Dendritic cell treated with granulocyte-macrophage colony-stimulating factor and Interleukin-4, amounts not matched to agents 40 ng/mL and 50 ng/mL, for 4 days (primary cell): ENCODE data around the gene SYNE1.
"Not testable (repeated sequence)": the region's sequence is repeated elsewhere in the genome, so short reads cannot be mapped to it uniquely, and the experiment has no call there.

Experiments
- H3K27ac Mint-ChIP-seq: one replicate; pipeline ENCODE4 v1.8.0; 2022; ENCODE audit warnings: mild to moderate bottlenecking, mixed read lengths
- H3K27me3 Mint-ChIP-seq: one replicate; pipeline ENCODE4 v1.8.0; 2022; ENCODE audit warnings: mild to moderate bottlenecking, mixed read lengths
- H3K36me3 Mint-ChIP-seq: one replicate; pipeline ENCODE4 v1.8.0; 2022; ENCODE audit warnings: low read depth, mixed read lengths
- H3K4me1 Mint-ChIP-seq: one replicate; pipeline ENCODE4 v1.8.0; 2022; ENCODE audit warnings: low read depth, mixed read lengths
- H3K4me3 Mint-ChIP-seq: one replicate; pipeline ENCODE4 v1.8.0; 2022; ENCODE audit warnings: mild to moderate bottlenecking, moderate library complexity, mixed read lengths
- H3K9me3 Mint-ChIP-seq: one replicate; pipeline ENCODE4 v1.8.0; 2022; ENCODE audit warnings: mixed read lengths
- intact Hi-C: fragments of 100-400 bp; cut with micrococcal nuclease; formaldehyde crosslinking; loops from one replicate; pipeline ENCODE4 v1.15.0; 2022

The SYNE1 gene, protein sequence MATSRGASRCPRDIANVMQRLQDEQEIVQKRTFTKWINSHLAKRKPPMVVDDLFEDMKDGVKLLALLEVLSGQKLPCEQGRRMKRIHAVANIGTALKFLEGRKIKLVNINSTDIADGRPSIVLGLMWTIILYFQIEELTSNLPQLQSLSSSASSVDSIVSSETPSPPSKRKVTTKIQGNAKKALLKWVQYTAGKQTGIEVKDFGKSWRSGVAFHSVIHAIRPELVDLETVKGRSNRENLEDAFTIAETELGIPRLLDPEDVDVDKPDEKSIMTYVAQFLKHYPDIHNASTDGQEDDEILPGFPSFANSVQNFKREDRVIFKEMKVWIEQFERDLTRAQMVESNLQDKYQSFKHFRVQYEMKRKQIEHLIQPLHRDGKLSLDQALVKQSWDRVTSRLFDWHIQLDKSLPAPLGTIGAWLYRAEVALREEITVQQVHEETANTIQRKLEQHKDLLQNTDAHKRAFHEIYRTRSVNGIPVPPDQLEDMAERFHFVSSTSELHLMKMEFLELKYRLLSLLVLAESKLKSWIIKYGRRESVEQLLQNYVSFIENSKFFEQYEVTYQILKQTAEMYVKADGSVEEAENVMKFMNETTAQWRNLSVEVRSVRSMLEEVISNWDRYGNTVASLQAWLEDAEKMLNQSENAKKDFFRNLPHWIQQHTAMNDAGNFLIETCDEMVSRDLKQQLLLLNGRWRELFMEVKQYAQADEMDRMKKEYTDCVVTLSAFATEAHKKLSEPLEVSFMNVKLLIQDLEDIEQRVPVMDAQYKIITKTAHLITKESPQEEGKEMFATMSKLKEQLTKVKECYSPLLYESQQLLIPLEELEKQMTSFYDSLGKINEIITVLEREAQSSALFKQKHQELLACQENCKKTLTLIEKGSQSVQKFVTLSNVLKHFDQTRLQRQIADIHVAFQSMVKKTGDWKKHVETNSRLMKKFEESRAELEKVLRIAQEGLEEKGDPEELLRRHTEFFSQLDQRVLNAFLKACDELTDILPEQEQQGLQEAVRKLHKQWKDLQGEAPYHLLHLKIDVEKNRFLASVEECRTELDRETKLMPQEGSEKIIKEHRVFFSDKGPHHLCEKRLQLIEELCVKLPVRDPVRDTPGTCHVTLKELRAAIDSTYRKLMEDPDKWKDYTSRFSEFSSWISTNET (N-terminal part only)

DNA sequence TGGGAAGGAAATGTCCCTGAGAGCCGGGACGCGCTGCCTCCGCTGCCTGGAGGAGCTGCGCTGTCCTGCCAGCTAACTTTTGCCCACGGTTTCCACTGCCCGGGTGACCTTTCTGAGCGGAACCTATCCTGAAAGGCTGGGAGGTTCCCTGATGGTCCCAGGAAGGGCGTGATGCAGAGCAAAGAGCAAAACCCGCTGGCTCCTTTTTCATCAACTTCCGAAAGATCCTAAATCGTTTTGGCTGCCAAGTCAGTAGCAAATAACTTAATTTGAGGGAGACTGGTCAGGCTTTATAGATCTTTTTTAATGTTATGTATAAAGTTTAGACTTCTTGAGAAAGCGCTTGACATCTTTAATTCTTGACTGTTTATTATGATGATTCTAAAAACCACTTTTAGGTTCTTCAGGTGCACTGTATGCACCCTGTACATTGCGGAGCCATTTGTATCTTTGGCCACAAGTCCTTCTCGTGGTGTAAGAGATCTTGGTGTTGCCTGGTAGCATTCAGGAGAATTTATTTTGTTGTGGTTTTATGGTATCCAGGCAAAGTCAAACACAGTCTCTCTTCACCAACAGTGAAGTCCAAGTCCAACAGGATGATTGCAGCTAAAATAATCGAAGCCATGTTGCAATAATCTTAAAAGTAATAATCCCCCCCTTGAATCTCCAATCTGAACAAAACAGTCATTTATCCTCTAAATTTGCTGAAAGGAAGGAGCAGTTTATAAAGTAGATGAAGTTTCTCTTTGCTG lies at the start of gene SYNE1:
SYNE1 (minus strand) TSS at position 67 of the 752 bp plus-strand sequence. CDS start 9,031 bp downstream, outside the sequence.
- H3K4me3 Mint-ChIP-seq, result peak within 1 kb of the TSS; percentile 78
- H3K9me3 Mint-ChIP-seq, result no peaks in the 10 kb centered on the region
- peaks cover 42% of the 10 kb centered on the region for H3K27me3 Mint-ChIP-seq
- peaks cover 25% of the 10 kb centered on the region for H3K4me1 Mint-ChIP-seq
- no peaks in the 10 kb centered on the region for H3K36me3 Mint-ChIP-seq
- H3K27ac Mint-ChIP-seq, result peak within 1 kb of the TSS; percentile 72
- intact Hi-C loops, result no loop called here

DNA sequence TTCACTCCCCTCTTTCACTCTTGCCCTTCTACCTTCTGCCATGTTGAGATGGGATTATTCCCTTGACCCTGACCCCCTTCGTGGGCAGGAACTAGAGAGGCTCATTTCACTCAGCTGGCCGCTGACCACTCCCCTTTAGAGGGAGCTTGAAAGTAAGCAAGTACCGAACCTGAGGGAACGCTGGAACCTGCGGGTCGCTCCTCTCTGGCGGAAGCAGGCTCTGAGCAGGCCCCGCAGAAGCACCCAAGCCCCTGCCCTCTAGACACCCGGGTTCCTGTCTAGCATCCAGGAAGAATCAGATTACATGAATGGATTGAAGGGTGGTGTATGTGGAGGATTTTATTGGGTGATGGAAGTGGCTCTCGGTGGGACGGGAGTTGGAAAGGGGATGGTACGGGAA lies 48.7 kb upstream of the SYNE1 start:
- intact Hi-C loops, result no loop called here
- H3K36me3 Mint-ChIP-seq, result no peaks in the 10 kb centered on the region
- H3K4me1 Mint-ChIP-seq, result peaks cover under 1% of the 10 kb centered on the region
- H3K27ac Mint-ChIP-seq, result no peak overlapping the region
- H3K27me3 Mint-ChIP-seq, result no peaks in the 10 kb centered on the region
- H3K9me3 Mint-ChIP-seq, result no peaks in the 10 kb centered on the region
- no peak overlapping the region for H3K4me3 Mint-ChIP-seq

DNA sequence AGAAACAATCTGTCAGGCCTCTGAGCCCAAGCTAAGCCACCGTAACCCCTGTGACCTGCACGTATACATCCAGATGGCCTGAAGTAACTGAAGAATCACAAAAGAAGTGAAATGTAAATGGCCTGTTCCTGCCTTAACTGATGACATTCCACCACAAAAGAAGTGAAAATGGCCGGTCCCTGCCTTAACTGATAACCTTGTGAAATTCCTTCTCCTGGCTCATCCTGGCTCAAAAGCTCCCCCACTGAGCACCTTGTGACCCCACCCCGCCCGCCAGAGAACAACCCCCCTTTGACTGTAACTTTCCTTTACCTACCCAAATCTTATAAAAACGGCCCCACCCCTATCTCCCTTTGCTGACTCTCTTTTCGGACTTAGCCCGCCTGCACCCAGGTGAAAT lies 45.8 kb upstream of the SYNE1 start:
- H3K27me3 Mint-ChIP-seq, intact Hi-C loops, H3K27ac Mint-ChIP-seq, H3K9me3 Mint-ChIP-seq, H3K36me3 Mint-ChIP-seq, H3K4me3 Mint-ChIP-seq: not testable (repeated sequence)
- H3K4me1 Mint-ChIP-seq, result peaks cover 16% of the 10 kb centered on the region

DNA sequence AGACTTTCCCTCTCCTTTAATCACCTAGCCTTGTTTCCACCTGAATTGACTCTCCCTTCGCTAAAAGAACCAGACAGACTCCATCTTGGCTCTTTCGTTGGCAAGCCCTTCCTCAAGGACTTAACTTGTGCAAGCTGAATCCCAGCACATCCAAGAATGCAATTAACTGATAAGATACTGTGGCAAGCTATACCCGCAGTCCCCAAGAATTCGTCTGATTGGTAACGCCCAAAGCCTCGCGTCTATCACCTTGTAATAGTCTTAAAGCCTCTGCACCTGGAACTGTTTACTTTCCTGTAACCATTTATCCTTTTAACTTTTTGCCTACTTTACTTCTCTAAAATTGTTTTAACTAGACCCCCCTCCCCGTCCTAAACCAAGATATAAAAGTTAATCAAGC lies 45.0 kb upstream of the SYNE1 start:
- Mint-ChIP-seq H3K4me3 (no peak overlapping the region), H3K27me3 (peaks cover 1% of the 10 kb centered on the region), H3K4me1 (peaks cover 16% of the 10 kb centered on the region), H3K36me3 (no peaks in the 10 kb centered on the region), H3K27ac (no peak overlapping the region), H3K9me3 (no peaks in the 10 kb centered on the region)
- intact Hi-C loops, result no loop called here

DNA sequence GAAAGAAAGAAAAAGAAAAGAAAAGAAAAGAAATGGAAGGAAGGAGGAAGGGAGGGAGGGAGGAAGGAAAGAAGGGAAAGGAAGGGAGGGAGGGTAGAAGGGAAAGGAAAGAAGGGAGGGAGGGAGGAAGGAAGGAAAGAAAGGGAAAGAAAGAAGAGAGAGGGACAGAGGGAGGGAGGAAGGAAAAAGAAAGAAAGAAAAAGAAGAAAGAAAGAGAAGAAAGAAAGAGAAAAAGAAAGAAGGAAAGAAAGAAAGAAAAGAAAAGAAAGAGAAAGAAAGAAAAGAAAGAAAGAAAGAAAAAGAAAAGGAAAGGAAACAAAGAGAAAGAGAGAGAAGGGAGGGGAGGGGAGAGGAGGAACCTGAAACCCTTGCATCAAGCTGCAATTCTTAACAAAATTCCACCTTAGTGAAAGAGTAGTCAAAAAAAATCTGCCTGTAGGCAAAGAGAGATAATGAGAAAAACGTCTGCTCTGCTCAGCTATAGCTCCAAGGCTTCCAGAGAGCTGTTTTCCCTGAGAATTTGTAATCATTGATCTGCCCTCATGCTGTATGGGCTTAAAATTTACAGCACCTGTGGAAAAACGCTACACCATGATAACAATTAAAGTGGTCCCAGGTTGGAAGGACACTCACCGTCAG lies 43.8 kb upstream of the SYNE1 start:
- no peaks in the 10 kb centered on the region for H3K36me3 Mint-ChIP-seq
- H3K27ac Mint-ChIP-seq, result peak overlapping the region; percentile 56
- intact Hi-C loops, result no loop called here
- H3K27me3 Mint-ChIP-seq, result peaks cover 1% of the 10 kb centered on the region
- H3K9me3 Mint-ChIP-seq, result no peaks in the 10 kb centered on the region
- H3K4me3 Mint-ChIP-seq, result no peak overlapping the region
- peaks cover 16% of the 10 kb centered on the region for H3K4me1 Mint-ChIP-seq

DNA sequence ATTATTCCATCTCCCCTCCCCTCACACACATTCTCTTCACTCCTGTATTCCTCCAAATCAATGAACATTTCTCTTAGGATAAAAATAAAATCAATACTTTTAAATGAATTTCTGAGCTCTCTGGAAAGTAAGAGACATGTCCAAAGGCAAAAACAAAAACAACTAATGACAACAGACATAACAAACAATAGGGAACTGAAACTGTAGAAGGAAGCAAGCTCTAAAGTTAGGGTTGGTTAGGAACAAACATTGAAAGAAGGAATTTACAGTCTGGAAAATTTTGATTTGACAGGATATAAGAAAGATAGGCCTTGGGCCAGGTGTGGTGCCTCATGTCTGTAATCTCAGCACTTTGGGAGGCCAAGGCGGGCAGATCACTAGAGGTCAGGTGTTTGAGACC lies 43.0 kb upstream of the SYNE1 start:
- H3K36me3 Mint-ChIP-seq, result no peaks in the 10 kb centered on the region
- peak overlapping the region; percentile 56 for H3K27ac Mint-ChIP-seq

DNA sequence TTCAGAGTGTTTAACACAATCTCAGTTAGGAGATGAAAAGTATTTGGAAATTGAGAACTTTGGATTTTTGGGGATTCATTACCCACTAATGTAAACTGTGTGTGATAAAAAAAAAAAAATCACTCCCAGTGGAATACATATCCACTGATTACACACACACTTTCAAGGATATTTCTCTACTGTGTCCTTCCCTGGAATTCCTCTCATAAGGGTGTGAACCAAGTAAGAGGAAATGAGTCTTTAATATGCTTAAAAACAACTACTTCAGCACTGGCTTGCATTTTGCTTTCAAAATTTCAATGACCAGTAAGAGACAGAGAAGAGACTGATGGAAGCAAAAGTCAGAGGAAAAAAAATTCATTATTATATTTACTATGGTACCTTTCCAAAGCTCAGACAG lies 36.1 kb upstream of the SYNE1 start:
- no peak overlapping the region for H3K4me3 Mint-ChIP-seq
- no peaks in the 10 kb centered on the region for H3K36me3 Mint-ChIP-seq
- H3K27me3 Mint-ChIP-seq, result no peaks in the 10 kb centered on the region
- no peaks in the 10 kb centered on the region for H3K9me3 Mint-ChIP-seq
- no peaks in the 10 kb centered on the region for H3K4me1 Mint-ChIP-seq
- H3K27ac Mint-ChIP-seq, result no peak overlapping the region
- intact Hi-C loops, result no loop called here

More for the DNA sequence above, 43.0 kb upstream of the SYNE1 start:
- Mint-ChIP-seq H3K9me3 (no peaks in the 10 kb centered on the region), H3K4me1 (peaks cover 16% of the 10 kb centered on the region), H3K27me3 (peaks cover 1% of the 10 kb centered on the region), H3K4me3 (no peak overlapping the region)
- intact Hi-C loops, result no loop called here

DNA sequence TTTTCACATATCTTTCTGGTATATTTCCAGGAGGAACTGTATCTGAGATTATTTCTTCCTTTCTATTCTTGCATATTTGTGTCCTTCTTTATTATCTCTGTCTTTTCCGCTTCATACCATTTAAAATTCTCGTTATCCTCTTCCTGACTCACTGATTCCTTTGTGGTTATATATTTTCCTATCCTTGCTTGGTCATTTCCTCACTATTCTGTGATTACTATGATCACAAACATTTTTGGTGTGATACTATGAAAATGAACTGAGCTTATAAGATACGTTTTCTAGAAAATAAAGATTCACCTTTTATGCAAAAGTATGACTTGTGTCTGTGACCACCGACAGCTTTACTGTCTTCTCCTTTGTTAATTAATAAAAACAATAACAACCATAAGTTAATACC lies 34.0 kb upstream of the SYNE1 start:
- Mint-ChIP-seq H3K9me3 (no peaks in the 10 kb centered on the region), H3K36me3 (no peaks in the 10 kb centered on the region), H3K27ac (no peak overlapping the region), H3K4me3 (no peak overlapping the region), H3K27me3 (no peaks in the 10 kb centered on the region), H3K4me1 (no peaks in the 10 kb centered on the region)
- intact Hi-C loops, result loop anchor here (2.0 kb wide), 1 partner anchor 118 kb away; no protein-coding TSS in a partner anchor

DNA sequence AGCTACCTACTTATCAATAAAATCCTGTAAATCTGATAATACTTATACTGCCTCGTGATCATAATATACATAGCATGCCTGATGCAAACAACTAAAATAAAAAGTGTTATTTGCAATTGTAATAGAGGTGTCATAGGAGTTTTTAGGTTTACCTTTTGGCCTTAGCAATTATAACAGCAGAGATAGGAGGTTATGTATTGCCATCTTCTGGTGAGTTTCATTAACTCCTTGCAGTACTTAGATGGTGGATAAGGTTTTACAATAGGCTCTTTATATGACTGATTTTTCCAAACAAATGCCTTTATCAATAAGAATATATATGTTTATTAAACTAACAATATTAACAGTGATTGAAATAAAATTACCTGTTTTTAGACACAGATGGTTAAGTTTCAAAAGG lies 32.7 kb upstream of the SYNE1 start:
- intact Hi-C loops, result loop anchor here (2.0 kb wide), 1 partner anchor 117 kb away; no protein-coding TSS in a partner anchor
- no peak overlapping the region for H3K4me3 Mint-ChIP-seq
- no peaks in the 10 kb centered on the region for H3K27me3 Mint-ChIP-seq
- H3K4me1 Mint-ChIP-seq, result peaks cover 4% of the 10 kb centered on the region
- H3K27ac Mint-ChIP-seq, result no peak overlapping the region
- H3K36me3 Mint-ChIP-seq, result no peaks in the 10 kb centered on the region
- no peaks in the 10 kb centered on the region for H3K9me3 Mint-ChIP-seq

DNA sequence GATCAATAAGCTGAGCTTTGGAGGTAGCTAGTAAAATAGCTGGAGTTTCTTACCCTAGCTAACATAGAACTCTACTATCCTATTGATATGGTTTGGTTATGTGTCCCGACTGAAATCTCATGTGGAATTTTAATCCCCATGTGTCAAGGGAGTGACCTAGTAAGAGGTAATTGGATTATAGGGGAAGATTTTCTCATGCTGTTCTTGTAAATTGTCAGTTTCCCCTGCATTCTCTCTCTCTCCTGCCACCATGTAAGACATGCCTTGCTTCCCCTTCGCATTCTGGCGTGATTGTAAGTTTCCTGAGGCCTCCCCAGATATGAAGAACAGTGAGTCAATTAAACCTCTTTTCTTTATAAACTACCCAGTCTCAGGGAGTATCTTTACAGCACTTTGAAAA lies 24.6 kb upstream of the SYNE1 start:
- Mint-ChIP-seq H3K4me3 (no peak overlapping the region), H3K36me3 (no peaks in the 10 kb centered on the region), H3K27ac (no peak overlapping the region), H3K27me3 (peaks cover 7% of the 10 kb centered on the region), H3K9me3 (no peaks in the 10 kb centered on the region), H3K4me1 (peaks cover 4% of the 10 kb centered on the region)
- intact Hi-C loops, result no loop called here

DNA sequence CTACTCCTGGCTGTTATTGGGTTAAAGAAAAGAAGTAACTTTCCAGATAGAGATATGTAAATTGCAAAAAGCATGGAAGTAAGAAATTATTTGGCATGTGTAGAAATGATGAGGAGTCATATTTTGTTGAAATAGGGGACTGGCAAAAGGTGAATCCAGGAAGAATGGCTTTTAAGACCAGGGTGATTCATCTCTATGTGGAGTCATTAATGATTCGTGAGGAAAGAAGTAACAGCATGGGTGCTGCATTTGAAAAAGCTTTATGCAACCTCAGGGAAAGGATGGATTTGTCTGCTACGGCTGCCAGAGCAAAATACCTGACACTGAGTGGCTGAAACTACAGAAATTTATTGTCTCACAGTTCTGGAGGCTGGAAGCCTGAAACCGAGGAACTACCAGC lies 14.8 kb upstream of the SYNE1 start:
- Mint-ChIP-seq H3K9me3 (no peaks in the 10 kb centered on the region), H3K27me3 (peaks cover 4% of the 10 kb centered on the region), H3K36me3 (no peaks in the 10 kb centered on the region), H3K4me1 (no peaks in the 10 kb centered on the region), H3K27ac (no peak overlapping the region), H3K4me3 (no peak overlapping the region)
- intact Hi-C loops, result no loop called here

DNA sequence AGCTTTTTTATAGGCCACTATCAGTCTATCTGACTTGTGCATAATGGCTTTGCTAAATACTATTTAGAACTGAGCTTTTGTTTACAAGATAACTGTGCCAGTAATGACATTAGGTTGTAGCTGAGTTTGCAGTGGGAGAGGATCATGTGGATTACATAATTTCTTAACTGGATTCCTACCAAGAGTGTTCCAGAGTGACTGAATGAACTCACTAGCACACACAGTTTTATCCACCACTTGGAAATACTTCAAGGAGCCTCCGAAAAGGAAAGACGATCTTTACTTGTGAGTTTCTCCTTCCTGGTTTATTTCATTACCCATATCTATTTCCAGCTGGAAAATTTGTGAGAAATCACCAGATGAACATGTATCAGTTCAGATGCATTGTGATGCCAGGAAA lies 10.9 kb upstream of the SYNE1 start:
- Mint-ChIP-seq H3K4me3 (no peak overlapping the region), H3K27ac (no peak overlapping the region), H3K36me3 (no peaks in the 10 kb centered on the region), H3K27me3 (peaks cover 10% of the 10 kb centered on the region), H3K9me3 (no peaks in the 10 kb centered on the region), H3K4me1 (no peaks in the 10 kb centered on the region)
- intact Hi-C loops, result no loop called here

DNA sequence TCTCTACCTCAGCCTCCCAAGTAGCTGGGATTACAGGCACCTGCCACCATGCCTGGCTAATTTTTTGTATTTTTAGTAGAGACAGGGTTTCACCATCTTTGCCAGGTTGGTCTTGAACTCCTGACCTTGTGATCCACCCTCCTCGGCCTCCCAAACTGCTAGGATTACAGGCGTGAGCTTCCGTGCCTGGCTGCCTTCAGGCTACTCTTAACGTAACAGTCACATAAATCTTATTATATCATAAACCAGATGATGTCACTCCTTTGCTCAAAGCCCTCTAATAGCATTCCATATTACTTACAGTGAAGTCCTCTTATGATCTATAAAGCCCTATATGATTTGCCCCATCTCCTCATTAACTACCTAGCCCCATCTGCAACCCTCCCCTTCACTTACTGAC lies 9.6 kb upstream of the SYNE1 start:
- H3K27ac Mint-ChIP-seq, H3K4me1 Mint-ChIP-seq, H3K4me3 Mint-ChIP-seq, H3K27me3 Mint-ChIP-seq, H3K36me3 Mint-ChIP-seq, intact Hi-C loops, H3K9me3 Mint-ChIP-seq: not testable (repeated sequence)
